H1 (cell line): ENCODE results near the gene FBXW10B. TPM values are rescaled to one million over a fixed set of nuclear protein-coding genes. Genes with fewer than 3 reads are reported as not detected.
"Not testable (repeated sequence)": the region's sequence is repeated elsewhere in the genome, so short reads cannot be mapped to it uniquely, and the experiment has no call there.

Experiments
- CTCF ChIA-PET: fragments of 300-600 bp; sonication (Branson Sonifier 250); formaldehyde crosslinking; loops from one replicate; lab custom pipeline; 2021; ENCODE audit not compliant: partially characterized antibody; lab: Charles Lee
- POLR2A ChIA-PET: fragments of 300-600 bp; sonication (Branson Sonifier 250); formaldehyde crosslinking; loops from one replicate; lab custom pipeline; 2021; ENCODE audit warnings: inconsistent platforms; ENCODE audit not compliant: partially characterized antibody; lab: Charles Lee
- DNase-seq, 2 experiments: peaks; one replicate each; pipeline versions ENCODE4 v3.0.0 to v3.0.0-alpha.2; 2010 to 2022; ENCODE audit warnings: low spot score in 2 of 2, low read depth in 1 of 2, mixed read lengths in 1 of 2
- FAIRE-seq: peaks from 2 replicates; lab custom pipeline; 2011; peaks lifted over from hg19 to GRCh38; lab: Jason Lieb, UNC
- H2AFZ ChIP-seq: 2 replicates; pipeline ENCODE4 v1.8.1; 2012; ENCODE audit warnings: low read length, inconsistent platforms
- H2AK5ac ChIP-seq: 2 replicates; pipeline ENCODE4 v1.6.1; 2013; ENCODE audit warnings: low read depth, low read length
- H2BK120ac ChIP-seq: replicated peaks from 2 replicates; pipeline ENCODE3; 2013; ENCODE audit warnings: low read depth, low read length, inconsistent platforms
- H2BK12ac ChIP-seq: 2 replicates; pipeline ENCODE4 v1.6.1; 2013; ENCODE audit warnings: low read depth, low read length
- H2BK15ac ChIP-seq: 2 replicates; pipeline ENCODE4 v1.6.1; 2013; ENCODE audit warnings: low read length
- H2BK20ac ChIP-seq: 2 replicates; pipeline ENCODE4 v1.6.1; 2013; ENCODE audit warnings: low read length
- H2BK5ac ChIP-seq: 2 replicates; pipeline ENCODE4 v1.6.1; 2013; ENCODE audit warnings: low read depth, low read length
- H3K14ac ChIP-seq: 2 replicates; pipeline ENCODE4 v1.6.1; 2013; ENCODE audit warnings: inconsistent platforms; ENCODE audit not compliant: insufficient read length
- H3K18ac ChIP-seq: 2 replicates; pipeline ENCODE4 v1.6.1; 2013; ENCODE audit warnings: low read length; ENCODE audit errors: extremely low read depth
- H3K23ac ChIP-seq: 2 replicates; pipeline ENCODE4 v1.6.1; 2013; ENCODE audit warnings: inconsistent platforms; ENCODE audit not compliant: insufficient read length
- H3K23me2 ChIP-seq: 2 replicates; pipeline ENCODE4 v1.6.1; 2013; ENCODE audit warnings: low read depth, low read length
- H3K27ac ChIP-seq: 2 replicates; pipeline ENCODE4 v1.6.1; 2011; ENCODE audit warnings: low read depth, low read length, inconsistent platforms
- H3K27me3 ChIP-seq, 4 experiments: replicated peaks in 1 of 4; 1 replicate in 1 of 4; 2 replicates in 3 of 4; pipeline versions ENCODE4 v1.6.1 to v1.8.1; 2011 to 2013; ENCODE audit warnings: low read length in 3 of 4, mild to moderate bottlenecking in 3 of 4, inconsistent platforms in 2 of 4, mixed read lengths in 2 of 4, moderate library complexity in 1 of 4; ENCODE audit not compliant: control insufficient read depth in 3 of 4, insufficient read depth in 3 of 4; ENCODE audit errors: extremely low read depth in 1 of 4
- H3K36me3 ChIP-seq, 4 experiments: 2 replicates each; pipeline versions ENCODE4 v1.6.1 to v1.8.1; 2011 to 2013; ENCODE audit warnings: mild to moderate bottlenecking in 4 of 4, low read length in 3 of 4, moderate library complexity in 2 of 4, control low read depth in 1 of 4, inconsistent platforms in 1 of 4; ENCODE audit not compliant: insufficient read depth in 4 of 4, control insufficient read depth in 2 of 4
- H3K4ac ChIP-seq: replicated peaks from 2 replicates; pipeline ENCODE3; 2013; ENCODE audit warnings: low read length, low read depth, mixed read lengths, inconsistent platforms; ENCODE audit not compliant: insufficient read length
- H3K4me1 ChIP-seq, 4 experiments: replicated peaks in 1 of 4; 1 replicate in 1 of 4; 2 replicates in 3 of 4; pipeline versions ENCODE4 v1.6.1 to v1.8.1; 2011 to 2013; ENCODE audit warnings: low read length in 3 of 4, inconsistent platforms in 2 of 4, mixed read lengths in 1 of 4; ENCODE audit not compliant: insufficient read depth in 4 of 4, control insufficient read depth in 3 of 4
- H3K4me2 ChIP-seq, 2 experiments: 2 replicates each; pipeline versions ENCODE4 v1.6.1 to v1.8.1; 2011 to 2013; ENCODE audit warnings: low read depth in 2 of 2, low read length in 2 of 2, control low read depth in 1 of 2, inconsistent platforms in 1 of 2, mild to moderate bottlenecking in 1 of 2; ENCODE audit not compliant: insufficient read depth in 1 of 2
- H3K4me3 ChIP-seq, 4 experiments: fragments of 200-600, 300-600 bp in 1 of 4; sonication (generic), shearing (Covaris generic), sonication (Bioruptor Twin) in 1 of 4; 2 replicates each; pipeline versions ENCODE4 v1.5.1 to v1.8.1; 2011 to 2016; ENCODE audit warnings: low read length in 4 of 4, low read depth in 3 of 4, control low read depth in 2 of 4, inconsistent platforms in 2 of 4, mild to moderate bottlenecking in 2 of 4, mixed read lengths in 1 of 4, moderate library complexity in 1 of 4; ENCODE audit not compliant: insufficient read depth in 2 of 4; ENCODE audit errors: extremely low read depth in 1 of 4
- H3K56ac ChIP-seq: replicated peaks from 2 replicates; pipeline ENCODE3; 2013; ENCODE audit warnings: low read depth, mild to moderate bottlenecking, mixed read lengths, low read length, inconsistent platforms; ENCODE audit not compliant: insufficient read length
- H3K79me1 ChIP-seq: 2 replicates; pipeline ENCODE4 v1.6.1; 2013; ENCODE audit warnings: low read depth, low read length, control low read depth
- H3K79me2 ChIP-seq, 2 experiments: 2 replicates each; pipeline versions ENCODE4 v1.6.1 to v1.8.1; 2012 to 2013; ENCODE audit warnings: low read length in 2 of 2, mild to moderate bottlenecking in 2 of 2, inconsistent platforms in 1 of 2; ENCODE audit not compliant: insufficient read depth in 2 of 2, control insufficient read depth in 1 of 2
- H3K9ac ChIP-seq, 4 experiments: replicated peaks in 1 of 4; 1 replicate in 1 of 4; 2 replicates in 3 of 4; pipeline versions ENCODE4 v1.6.1 to v1.8.1; 2011 to 2013; ENCODE audit warnings: low read depth in 3 of 4, low read length in 3 of 4, control low read depth in 2 of 4, mild to moderate bottlenecking in 2 of 4, moderate library complexity in 2 of 4, inconsistent platforms in 1 of 4; ENCODE audit errors: extremely low read depth in 1 of 4
- H3K9me3 ChIP-seq, 2 experiments: 2 replicates each; pipeline versions ENCODE4 v1.6.1 to v1.8.1; 2012 to 2013; ENCODE audit warnings: mild to moderate bottlenecking in 2 of 2, moderate library complexity in 2 of 2, control low read depth in 1 of 2, inconsistent platforms in 1 of 2, low read depth in 1 of 2, low read length in 1 of 2, mixed read lengths in 1 of 2; ENCODE audit not compliant: insufficient read depth in 2 of 2
- H4K20me1 ChIP-seq, 2 experiments: replicated peaks in 1 of 2; 2 replicates each; pipeline versions ENCODE3 to v1.8.1; 2011 to 2013; ENCODE audit warnings: inconsistent platforms in 2 of 2, low read length in 2 of 2, mild to moderate bottlenecking in 1 of 2; ENCODE audit not compliant: insufficient read depth in 2 of 2, control insufficient read depth in 1 of 2
- H4K5ac ChIP-seq: 2 replicates; pipeline ENCODE4 v1.6.1; 2013; ENCODE audit warnings: low read length, low read depth, mixed read lengths, inconsistent platforms; ENCODE audit not compliant: insufficient read length
- H4K8ac ChIP-seq: 2 replicates; pipeline ENCODE4 v1.8.0; 2013; ENCODE audit warnings: mild to moderate bottlenecking, moderate library complexity, low read length, inconsistent platforms; ENCODE audit not compliant: insufficient read depth; ENCODE audit errors: extremely low read depth
- H4K91ac ChIP-seq: replicated peaks from 2 replicates; pipeline ENCODE3; 2013; ENCODE audit warnings: low read length, mixed read lengths, inconsistent platforms; ENCODE audit not compliant: insufficient read length
- WGBS, 2 experiments: shearing (Covaris generic) in 1 of 2; methylation state at CpG; one replicate each; pipeline versions ENCODE4 v1.1.6 to v1.1.7; 2013 to 2015; ENCODE audit warnings: low lambda C conversion rate in 2 of 2, mixed read lengths in 2 of 2, inconsistent platforms in 1 of 2, low coverage in 1 of 2, missing lambda C conversion rate in 1 of 2; ENCODE audit not compliant: insufficient replicate concordance in 2 of 2, insufficient coverage in 1 of 2, insufficient read length in 1 of 2; ENCODE audit errors: extremely low coverage in 1 of 2, missing lambda C conversion rate in 1 of 2; 5-methylcytosine and 5-hydroxymethylcytosine counted together
- polyA plus RNA-seq, 7 experiments: library from polyadenylated mRNA; depleted of rRNA in 3 of 7; stranded (reverse) in 5 of 7; unstranded in 2 of 7; fragments of >200 nt in 5 of 7; fragments of 200-250 nt in 2 of 7; gene quantifications; 1 replicate in 5 of 7; 2 replicates in 1 of 7; 4 replicates in 1 of 7; pipeline versions ENCODE4 v1.2.1 to v1.2.3, GENCODE V29; 2011 to 2013; ENCODE audit warnings: missing spikeins in 2 of 7, mixed read lengths in 2 of 7
- total RNA-seq: library from RNA; stranded (reverse); fragmentation: NEBNext Ultra II Directional; extraction: Animal tissue kit (Norgen Biotek cat#: 25700); gene quantifications from 2 replicates; pipeline ENCODE4 v1.2.1, GENCODE V29; 2021

The FBXW10B gene
- total and polyA plus RNA-seq, 2 of the 8 experiments (the other 6 are each of a cell fraction or from before 2014, with no cell fraction given): 0.14 TPM; not detected in 1

GRCh38 chr17:15574660-15575059 lies 44.8 kb downstream of the FBXW10B start:
- H2BK20ac ChIP-seq, FAIRE-seq, H2AFZ ChIP-seq, H3K23ac ChIP-seq, H3K23me2 ChIP-seq, H4K8ac ChIP-seq, H3K18ac ChIP-seq, H3K4ac ChIP-seq, H2BK120ac ChIP-seq, H3K9ac ChIP-seq, H3K9me3 ChIP-seq, H3K4me2 ChIP-seq, H3K4me1 ChIP-seq, H2AK5ac ChIP-seq, CTCF ChIA-PET, H2BK15ac ChIP-seq, H3K79me1 ChIP-seq, H4K91ac ChIP-seq, H3K27me3 ChIP-seq, H3K14ac ChIP-seq, H4K5ac ChIP-seq, H4K20me1 ChIP-seq, H3K27ac ChIP-seq, H3K56ac ChIP-seq, POLR2A ChIA-PET, DNase-seq, H3K36me3 ChIP-seq, H3K79me2 ChIP-seq, H2BK12ac ChIP-seq, H3K4me3 ChIP-seq, H2BK5ac ChIP-seq: not testable (repeated sequence)
- WGBS, 2 experiments: 64% methylated on average over 3 of the region's 5 CpGs; no CpG with 5 or more reads in 1 of the 2 experiments
